ENCODE measurements around the gene ZNF33B.

ZNF33B gene

DNA sequence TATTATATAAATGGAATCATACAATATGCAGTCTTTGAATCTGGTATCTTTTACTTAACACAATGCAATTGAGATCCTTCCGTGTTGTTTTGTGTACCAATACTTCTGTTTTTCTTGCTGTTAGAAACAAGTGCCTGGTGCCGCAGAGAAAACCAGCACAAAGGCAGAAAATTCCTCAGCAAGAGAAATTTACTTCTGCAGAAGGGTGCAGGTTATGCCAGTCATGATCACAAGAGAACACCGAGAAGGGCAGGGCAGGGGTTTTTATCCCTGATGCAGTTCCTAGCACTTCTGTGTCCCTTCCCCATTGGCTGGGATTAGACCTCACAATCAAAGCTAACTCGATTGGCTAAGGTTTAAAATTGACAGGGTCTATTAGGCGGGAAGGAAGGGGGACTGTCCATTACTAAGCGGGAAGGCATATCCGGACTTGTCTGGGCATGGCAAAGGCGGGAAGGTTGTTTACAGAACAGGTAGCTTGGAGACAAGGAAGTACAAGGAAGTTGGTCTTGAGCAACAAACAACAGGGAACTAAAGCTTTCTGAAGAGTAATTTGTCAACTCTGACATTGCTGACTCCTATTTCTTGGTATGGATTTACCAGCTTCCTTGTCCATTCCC, 2.4 kb upstream of the ZNF33B start:
- TF ChIP-seq CTCF (IDR thresholded peaks at IDR 0.05; ENCODE audit: low read depth, low read length) = no peak
- H3K27me3 ChIP-seq = no peaks in the 10 kb centered on the region
- no peaks in the 10 kb centered on the region for H3K9me3 ChIP-seq
- H3K36me3 ChIP-seq = no peaks in the 10 kb centered on the region
- H3K4me1 ChIP-seq = no peaks in the 10 kb centered on the region
- DNase-seq = no peak
- no peak overlapping the region for H3K4me3 ChIP-seq (ENCODE audit: low read depth, low read length)

GRCh38 chr10:42638821-42639270, 476 bp upstream of the ZNF33B start:
- no peak for TF ChIP-seq CTCF (IDR thresholded peaks at IDR 0.05; ENCODE audit: low read depth, low read length)
- peak overlapping the region; percentile 76 for H3K4me3 ChIP-seq (ENCODE audit: low read depth, low read length)
- no peaks in the 10 kb centered on the region for H3K9me3 ChIP-seq
- no peaks in the 10 kb centered on the region for H3K36me3 ChIP-seq
- H3K4me1 ChIP-seq = no peaks in the 10 kb centered on the region
- H3K27me3 ChIP-seq = no peaks in the 10 kb centered on the region
- DNase-seq = no peak

- H3K4me1 ChIP-seq = no peaks in the 10 kb centered on the region
- no peak for DNase-seq
- no peaks in the 10 kb centered on the region for H3K27me3 ChIP-seq
- peak overlapping the region; percentile 76 for H3K4me3 ChIP-seq (ENCODE audit: low read depth, low read length)
- no peaks in the 10 kb centered on the region for H3K9me3 ChIP-seq
- TF ChIP-seq CTCF (IDR thresholded peaks at IDR 0.05; ENCODE audit: low read depth, low read length) = no peak
- H3K36me3 ChIP-seq = no peaks in the 10 kb centered on the region
These were observed 719 bp downstream of the ZNF33B start for GRCh38 chr10:42637648-42638054.

GRCh38 chr10:42637142-42637541, 1.2 kb downstream of the ZNF33B start:
- no peak for TF ChIP-seq CTCF (IDR thresholded peaks at IDR 0.05; ENCODE audit: low read depth, low read length)
- DNase-seq = no peak
- Histone ChIP-seq H3K27me3 (no peaks in the 10 kb centered on the region), H3K36me3 (no peaks in the 10 kb centered on the region), H3K9me3 (no peaks in the 10 kb centered on the region), H3K4me3 (ENCODE audit: low read depth, low read length) (no peak overlapping the region), H3K4me1 (no peaks in the 10 kb centered on the region)

DNA sequence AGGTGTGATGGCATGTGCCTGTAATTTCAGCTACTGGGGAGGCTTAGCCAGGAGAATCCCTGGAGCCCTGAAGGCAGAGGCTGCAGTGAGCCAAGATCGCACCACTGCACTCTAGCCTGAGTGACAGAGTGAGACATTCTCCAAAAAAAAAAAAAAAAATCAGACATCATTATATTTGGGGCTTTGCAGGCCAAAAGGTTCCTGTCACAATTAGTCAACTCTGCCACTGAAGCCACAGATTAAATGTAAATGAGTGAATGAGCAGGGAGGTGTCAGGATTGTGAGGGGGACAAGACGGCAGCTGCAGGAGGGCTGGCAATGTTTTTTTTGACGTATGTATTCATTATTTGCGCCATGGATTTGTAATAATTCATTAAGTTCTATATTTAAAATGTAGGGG, 3.3 kb downstream of the ZNF33B start:
- Histone ChIP-seq H3K4me1 (no peaks in the 10 kb centered on the region), H3K4me3 (ENCODE audit: low read depth, low read length) (no peak overlapping the region), H3K27me3 (no peaks in the 10 kb centered on the region), H3K36me3 (no peaks in the 10 kb centered on the region), H3K9me3 (no peaks in the 10 kb centered on the region)
- TF ChIP-seq CTCF (IDR thresholded peaks at IDR 0.05; ENCODE audit: low read depth, low read length) = no peak
- no peak for DNase-seq

GRCh38 chr10:42632564-42632963, 5.8 kb downstream of the ZNF33B start:
- TF ChIP-seq CTCF (IDR thresholded peaks at IDR 0.05; ENCODE audit: low read depth, low read length) = no peak
- no peaks in the 10 kb centered on the region for H3K4me1 ChIP-seq
- no peak overlapping the region for H3K4me3 ChIP-seq (ENCODE audit: low read depth, low read length)
- H3K27me3 ChIP-seq = no peaks in the 10 kb centered on the region
- DNase-seq = no peak
- no peaks in the 10 kb centered on the region for H3K9me3 ChIP-seq
- no peaks in the 10 kb centered on the region for H3K36me3 ChIP-seq

Measured in BE2C (cell line).